CD4-positive, alpha-beta T cell treated with Interleukin-4 for 1 hour (primary cell): ENCODE measurements around the gene COL13A1.

Experiments used
- DNase-seq, 2 donors: peaks; one replicate each; pipeline ENCODE4 v3.0.0-alpha.2; 2020 to 2022

Gene COL13A1

GRCh38 chr10:69801434-69802315 is at the start of gene COL13A1:
Gene COL13A1 (plus strand): TSS chr10:69801906. CDS start chr10:69802424, 518 bp downstream.
- no peak for DNase-seq

GRCh38 chr10:69752479-69752878 is 49.2 kb upstream of the COL13A1 start:
- no peak for DNase-seq

- no peak for DNase-seq
Measured at GRCh38 chr10:69756279-69756678, 45.4 kb upstream of the COL13A1 start.

DNA sequence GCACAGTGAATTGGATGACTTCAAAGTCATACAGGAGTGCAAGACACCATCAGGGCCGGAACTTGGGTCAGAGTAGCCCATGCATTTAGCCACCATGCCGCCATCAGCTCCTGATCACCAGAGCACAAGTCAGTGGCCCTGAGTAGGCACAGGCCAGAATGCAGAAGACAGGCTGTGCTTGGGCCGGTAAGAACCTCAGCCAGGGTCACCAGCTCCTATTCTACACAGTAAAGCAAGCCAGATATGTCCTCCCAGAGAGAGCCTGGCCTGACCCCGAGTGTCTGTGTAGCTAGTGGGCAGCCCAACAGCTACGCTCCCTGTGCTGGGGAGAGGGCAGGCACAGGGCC is 44.5 kb upstream of the COL13A1 start:
- no peak for DNase-seq

DNA sequence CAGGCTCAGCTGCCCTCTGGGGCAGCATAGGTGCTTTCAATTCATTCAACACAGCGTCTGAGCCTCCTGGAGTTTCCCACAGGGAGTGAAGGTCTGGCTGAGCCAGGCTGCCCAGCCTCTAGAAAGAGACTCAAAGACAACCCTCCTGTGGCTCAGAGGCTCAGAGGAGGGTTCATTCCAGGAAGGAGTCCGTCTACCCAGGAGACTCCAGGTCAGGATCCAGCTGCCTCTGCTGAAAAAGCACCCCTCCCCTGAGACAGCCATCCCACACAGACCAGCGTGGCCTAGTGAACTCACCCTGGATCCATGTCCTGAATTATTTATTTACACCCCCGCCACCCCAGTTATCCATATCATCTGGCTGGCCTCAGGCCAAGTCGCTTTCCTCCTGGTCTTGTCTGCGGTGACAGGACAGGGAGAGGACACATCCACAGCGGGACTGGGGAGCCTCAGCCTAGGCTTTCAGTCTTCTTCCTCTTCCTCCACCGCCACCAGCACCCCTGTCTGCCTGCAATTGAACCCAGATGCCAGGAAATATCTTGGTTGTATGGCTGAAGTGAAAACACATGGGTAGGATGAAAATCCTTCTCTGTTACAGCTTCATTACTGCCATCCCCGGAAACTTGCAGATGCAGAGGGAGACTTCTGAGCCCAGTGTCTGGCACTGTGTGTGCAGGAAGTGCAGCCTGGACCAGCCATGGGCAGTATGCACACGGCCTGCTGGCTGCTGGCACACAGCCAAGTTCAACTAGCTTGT is 44.0 kb upstream of the COL13A1 start:
- no peak for DNase-seq

DNA sequence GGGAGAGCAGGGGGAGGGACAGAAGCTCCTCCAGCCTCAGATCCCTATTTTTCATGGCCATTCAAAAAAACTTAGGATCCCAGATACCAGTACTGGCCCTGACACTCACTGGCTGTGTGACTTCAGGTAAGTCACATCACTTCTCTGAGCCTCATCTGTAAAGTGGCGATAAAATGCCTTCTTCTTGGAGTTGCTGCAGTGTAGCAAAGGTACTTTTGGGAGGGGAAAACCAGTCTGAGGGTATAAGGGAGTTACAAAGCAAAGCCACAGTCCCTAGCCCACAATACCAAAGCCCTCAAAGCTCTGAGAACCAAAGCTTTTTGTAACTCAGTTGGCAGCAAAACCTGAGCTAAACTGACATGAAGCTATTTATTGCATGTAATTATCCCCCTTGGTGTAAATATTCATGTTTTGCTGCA is 43.4 kb upstream of the COL13A1 start:
- no peak for DNase-seq

DNA sequence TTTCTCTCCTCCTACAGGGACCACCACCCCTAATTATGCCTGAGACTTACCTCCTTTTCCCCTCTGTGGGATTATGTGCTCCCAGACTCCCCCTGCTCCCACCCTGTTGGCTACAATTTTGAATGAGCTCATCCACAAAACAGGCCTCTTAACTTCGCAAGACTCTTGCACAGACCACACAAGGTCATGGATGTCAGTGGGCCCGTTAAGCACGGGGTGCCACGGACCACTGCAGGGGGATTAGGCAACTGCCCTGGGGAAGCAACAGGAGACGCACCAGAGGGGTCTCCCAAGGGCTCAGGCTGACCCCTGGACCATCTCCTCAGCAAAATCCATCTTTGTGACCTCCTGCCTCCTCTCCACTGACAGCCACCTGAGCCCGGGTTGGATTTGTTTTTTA is 42.1 kb upstream of the COL13A1 start:
- DNase-seq = no peak

DNA sequence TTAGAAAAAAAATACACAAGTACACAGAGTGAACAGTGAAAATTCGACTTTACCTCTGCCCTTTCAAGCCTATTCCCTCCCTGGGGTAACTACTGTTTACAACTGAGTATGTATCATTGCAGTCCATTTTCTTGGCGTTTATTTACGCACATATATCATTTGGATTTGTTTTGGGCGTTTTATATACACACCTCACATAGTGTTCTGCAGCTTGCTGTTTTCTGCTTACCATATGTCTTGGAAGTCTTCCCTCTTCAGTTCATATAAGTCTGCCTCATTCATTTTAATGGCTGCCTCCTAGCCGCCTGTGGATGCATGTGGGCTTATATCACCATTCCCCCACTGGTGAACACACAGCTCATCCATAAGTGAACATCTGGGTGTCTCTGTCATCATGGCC is 41.6 kb upstream of the COL13A1 start:
- no peak for DNase-seq

- no peak for DNase-seq
Measured at GRCh38 chr10:69761320-69761719, 40.4 kb upstream of the COL13A1 start.

- DNase-seq = no peak
Measured at GRCh38 chr10:69766161-69766910, 35.4 kb upstream of the COL13A1 start.

GRCh38 chr10:69767793-69768192 is 33.9 kb upstream of the COL13A1 start:
- no peak for DNase-seq

DNA sequence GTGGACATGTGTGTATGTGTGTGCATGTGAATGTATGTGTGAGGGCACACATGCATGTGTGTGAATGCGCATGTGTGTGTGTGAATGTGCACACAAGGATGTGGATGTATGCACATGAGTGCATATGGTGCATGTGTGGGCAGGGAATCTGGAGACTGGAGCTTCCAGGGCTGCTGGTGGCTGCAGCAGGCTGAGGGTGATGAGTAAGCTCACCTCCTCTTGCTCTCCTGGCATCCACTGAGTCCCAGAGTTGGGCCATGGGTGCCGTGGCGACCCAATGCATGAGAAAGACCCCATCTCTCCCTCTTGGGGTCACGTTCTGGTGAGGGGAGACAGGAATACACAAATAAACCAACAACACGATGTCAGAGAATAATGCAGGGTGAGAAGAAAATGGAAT is 33.3 kb upstream of the COL13A1 start:
- no peak for DNase-seq

DNA sequence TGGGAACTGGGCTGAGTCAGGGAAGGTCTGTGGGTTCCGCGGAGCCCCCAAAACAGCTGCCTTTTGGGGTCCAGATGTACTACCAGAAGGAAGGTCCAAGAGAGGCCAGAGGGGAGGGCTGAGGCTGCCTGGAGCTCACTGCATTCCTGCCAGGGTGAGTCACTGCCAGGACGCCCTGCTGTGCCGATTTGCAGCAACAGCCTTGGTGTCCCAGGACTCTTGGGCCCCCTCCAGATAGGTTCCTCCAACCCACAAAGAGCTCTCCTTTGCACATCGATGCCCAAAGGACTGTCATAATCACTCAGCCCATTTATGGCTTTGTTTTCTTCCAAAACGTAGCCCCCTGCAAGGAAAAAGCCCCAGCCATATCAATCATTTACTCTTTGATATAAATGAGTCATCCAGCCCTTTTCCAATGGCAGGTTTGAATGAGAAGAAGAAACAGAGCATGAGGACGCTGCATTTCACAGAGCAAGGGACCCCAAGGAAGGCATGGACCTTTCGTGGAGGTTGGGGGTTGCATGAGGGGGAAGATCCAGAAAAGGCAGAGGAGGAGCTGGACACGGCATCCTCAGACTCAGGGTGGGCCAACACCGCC is 32.2 kb upstream of the COL13A1 start:
- no peak for DNase-seq

DNA sequence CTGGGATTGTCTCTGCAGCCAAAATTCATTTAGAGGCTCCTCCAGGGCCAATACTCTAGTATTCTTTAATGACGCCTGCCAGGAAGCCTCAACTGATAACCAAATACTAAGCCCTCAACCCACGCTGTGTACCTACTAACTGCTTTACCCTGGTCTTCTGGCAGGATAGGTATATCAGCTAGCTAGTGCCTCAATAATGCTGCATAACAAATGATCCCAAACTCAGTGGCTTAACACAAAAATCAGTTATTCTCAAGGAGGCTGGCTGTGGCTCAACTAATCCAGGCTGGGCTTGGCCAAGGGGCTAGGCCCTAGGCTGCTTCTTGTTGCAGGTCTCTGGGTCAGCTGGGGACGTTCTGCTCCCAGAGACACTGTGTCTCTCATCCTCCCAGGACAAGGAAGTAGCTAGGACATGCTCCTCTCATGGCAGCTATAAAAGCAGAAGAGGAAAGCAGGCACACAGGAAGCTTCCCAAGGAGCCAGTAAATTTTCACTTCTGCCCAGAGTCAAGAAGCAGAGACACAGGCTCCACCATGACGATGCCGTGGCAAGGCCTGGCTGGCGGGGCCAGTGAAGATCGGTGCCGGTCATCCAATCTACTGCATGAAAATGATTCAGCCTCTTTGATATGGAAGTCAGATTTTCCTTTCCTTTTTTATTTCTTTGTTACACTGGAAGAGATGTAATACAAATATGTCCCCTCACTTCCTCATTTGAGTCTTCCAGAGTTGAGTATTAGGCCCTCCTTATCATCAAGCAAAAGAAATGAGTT is 28.6 kb upstream of the COL13A1 start:
- DNase-seq = no peak

DNA sequence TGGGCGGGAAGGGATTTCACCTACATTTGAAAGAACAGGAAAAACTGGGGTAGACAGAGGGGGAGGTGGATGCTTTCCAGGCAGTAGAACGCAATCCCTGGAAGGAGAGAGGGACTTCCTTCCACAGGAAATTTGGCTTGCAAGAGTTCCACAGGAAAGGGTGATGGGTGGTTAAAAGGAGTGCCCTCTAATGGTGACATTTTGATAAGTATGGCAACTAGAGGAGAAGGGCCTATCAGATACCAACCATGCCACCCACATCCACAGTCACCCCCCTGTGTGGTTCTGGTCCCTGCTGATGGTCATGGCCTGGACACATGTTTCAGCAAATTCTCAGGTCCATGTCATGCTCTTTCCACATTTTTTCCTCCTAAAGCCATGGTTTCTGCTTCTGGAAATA is 27.1 kb upstream of the COL13A1 start:
- no peak for DNase-seq

DNA sequence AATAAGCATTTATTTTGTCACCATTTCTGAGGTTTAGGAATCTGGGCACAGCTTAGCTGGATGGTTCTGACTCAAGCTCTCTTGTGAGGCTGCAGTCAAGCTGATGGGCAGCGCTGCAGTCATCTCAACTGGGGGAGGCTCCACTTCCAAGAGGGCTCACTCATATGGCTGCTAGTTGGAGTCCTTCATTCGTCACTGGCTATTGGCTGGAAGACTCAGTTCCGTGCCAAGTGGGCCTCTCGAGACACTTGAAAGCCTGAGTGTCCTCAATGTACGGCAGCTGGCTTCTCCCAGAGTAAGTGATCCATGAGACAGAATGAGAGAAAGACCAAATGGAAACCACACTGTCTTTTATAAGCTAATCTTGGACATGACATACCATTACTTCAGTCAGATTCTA is 21.6 kb upstream of the COL13A1 start:
- no peak for DNase-seq

GRCh38 chr10:69781576-69781975 is 20.1 kb upstream of the COL13A1 start:
- DNase-seq = no peak

DNA sequence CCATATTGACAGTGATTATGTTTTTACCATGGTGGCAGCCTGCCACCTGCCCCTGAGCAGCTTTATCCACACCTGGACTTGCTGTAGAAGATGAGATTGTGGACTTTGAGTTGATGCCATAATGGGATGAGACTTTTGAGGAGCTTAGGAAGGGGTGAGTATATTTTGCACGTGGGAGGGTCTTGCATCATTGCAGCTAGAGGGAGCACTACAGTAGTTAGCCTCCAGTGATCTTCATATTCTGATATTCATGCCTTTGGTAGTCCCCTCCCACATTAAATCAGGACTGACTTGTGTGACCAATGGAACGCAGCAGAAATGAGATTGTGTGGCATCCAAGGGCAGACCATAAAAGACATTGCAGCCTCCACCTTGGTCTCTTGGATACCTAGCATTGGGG is 18.2 kb upstream of the COL13A1 start:
- DNase-seq = no peak

DNA sequence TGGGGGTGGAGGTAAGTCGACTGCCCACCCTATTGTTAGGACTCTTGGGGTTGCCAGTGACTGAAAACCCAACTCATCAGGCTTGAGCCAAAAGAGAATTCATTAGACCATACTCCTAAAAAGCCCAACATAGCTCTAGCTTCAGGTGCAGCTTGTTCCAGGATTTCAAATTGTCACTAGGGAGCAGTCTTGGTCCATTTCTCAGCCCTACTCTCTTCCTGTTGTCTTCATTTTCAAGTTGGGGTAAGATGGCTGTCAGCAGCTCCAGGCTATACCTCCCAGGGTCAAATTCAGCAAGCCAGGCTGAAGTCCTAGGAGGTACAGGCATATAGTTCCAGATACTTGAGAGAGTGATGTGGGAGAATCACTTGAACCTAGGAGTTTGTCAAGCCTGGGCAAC is 14.9 kb upstream of the COL13A1 start:
- DNase-seq = no peak

GRCh38 chr10:69787681-69788080 is 14.0 kb upstream of the COL13A1 start:
- DNase-seq = no peak

DNA sequence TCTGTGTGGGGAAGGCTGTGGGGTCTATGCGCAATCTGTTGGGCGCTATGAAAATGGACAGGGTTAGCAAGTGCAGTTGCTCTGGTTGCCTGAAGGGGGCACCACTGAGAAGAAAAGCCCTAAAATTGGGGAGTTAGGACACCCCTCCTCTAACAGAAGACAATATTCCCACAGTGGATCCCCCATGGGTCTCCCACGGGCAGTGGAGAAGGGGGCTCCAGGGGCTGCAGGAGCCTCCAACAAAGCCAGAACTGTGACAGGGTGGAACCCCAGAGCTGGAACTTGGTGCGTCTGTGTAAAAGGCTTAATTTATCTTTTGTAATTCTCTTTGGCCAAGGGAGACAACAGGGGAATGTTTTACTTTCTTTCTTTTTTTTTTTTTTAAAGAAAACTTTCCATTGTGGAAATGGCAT is 12.5 kb upstream of the COL13A1 start:
- no peak for DNase-seq

GRCh38 chr10:69791812-69792211 is 9.9 kb upstream of the COL13A1 start:
- no peak for DNase-seq
